Keratinocyte (primary cell): ENCODE results near the gene NAA16. TPM values are rescaled to one million over a fixed set of nuclear protein-coding genes. Genes with fewer than 3 reads are reported as not detected.
"Not testable (repeated sequence)": the region's sequence is repeated elsewhere in the genome, so short reads cannot be mapped to it uniquely, and the experiment has no call there.

Experiments
- DNase-seq: peaks from one replicate; pipeline ENCODE4 v3.0.0-alpha.2; 2011; ENCODE audit warnings: low read depth, missing footprints, low spot score
- FAIRE-seq: peaks from 2 replicates; lab custom pipeline; 2011; peaks lifted over from hg19 to GRCh38; lab: Jason Lieb, UNC
- H2AFZ ChIP-seq: 2 replicates; pipeline ENCODE4 v1.6.0; 2012; ENCODE audit warnings: low read length, control low read depth, inconsistent platforms; ENCODE audit not compliant: control insufficient read depth
- H3K27ac ChIP-seq: 2 replicates; pipeline ENCODE4 v1.5.1; 2011; ENCODE audit warnings: low read length; ENCODE audit not compliant: control insufficient read depth, insufficient read depth
- H3K27me3 ChIP-seq: 3 replicates; pipeline ENCODE4 v1.6.0; 2011; ENCODE audit warnings: low read length; ENCODE audit not compliant: control insufficient read depth, insufficient read depth; ENCODE audit errors: extremely low read depth
- H3K36me3 ChIP-seq, 2 experiments: 2 replicates in 1 of 2; 3 replicates in 1 of 2; pipeline ENCODE4 v1.5.1; 2011; ENCODE audit warnings: low read length in 2 of 2, mild to moderate bottlenecking in 1 of 2; ENCODE audit not compliant: control insufficient read depth in 2 of 2, insufficient read depth in 2 of 2; ENCODE audit errors: extremely low read depth in 1 of 2
- H3K4me1 ChIP-seq: 3 replicates; pipeline ENCODE4 v1.5.1; 2011; ENCODE audit warnings: low read length; ENCODE audit not compliant: control insufficient read depth, insufficient read depth; ENCODE audit errors: extremely low read depth
- H3K4me2 ChIP-seq: 3 replicates; pipeline ENCODE4 v1.6.0; 2011; ENCODE audit warnings: low read depth, low read length; ENCODE audit not compliant: control insufficient read depth, insufficient read depth; ENCODE audit errors: extremely low read depth
- H3K4me3 ChIP-seq, 3 experiments: fragments of 200-600 bp in 1 of 3; sonication (generic) in 1 of 3; 2 replicates in 2 of 3; 3 replicates in 1 of 3; pipeline ENCODE4 v1.5.1; 2011 to 2016; ENCODE audit warnings: low read length in 3 of 3, mild to moderate bottlenecking in 3 of 3, control low read depth in 2 of 3, inconsistent platforms in 1 of 3, low read depth in 1 of 3, mixed read lengths in 1 of 3, mixed run types in 1 of 3, moderate library complexity in 1 of 3; ENCODE audit not compliant: control insufficient read depth in 2 of 3, insufficient read depth in 2 of 3; ENCODE audit errors: extremely low read depth in 1 of 3
- H3K79me2 ChIP-seq: 2 replicates; pipeline ENCODE4 v1.6.0; 2012; ENCODE audit warnings: low read length; ENCODE audit not compliant: control insufficient read depth, insufficient read depth
- H3K9ac ChIP-seq: 3 replicates; pipeline ENCODE4 v1.6.0; 2011; ENCODE audit warnings: low read length; ENCODE audit not compliant: control insufficient read depth, insufficient read depth; ENCODE audit errors: extremely low read depth
- H3K9me1 ChIP-seq: 3 replicates; pipeline ENCODE4 v1.6.0; 2011; ENCODE audit warnings: low read length; ENCODE audit not compliant: control insufficient read depth, insufficient read depth; ENCODE audit errors: extremely low read depth
- H3K9me3 ChIP-seq: 2 replicates; pipeline ENCODE4 v1.5.1; 2012; ENCODE audit warnings: low read depth, low read length; ENCODE audit not compliant: control insufficient read depth
- H4K20me1 ChIP-seq: 3 replicates; pipeline ENCODE4 v1.6.0; 2011; ENCODE audit warnings: low read length; ENCODE audit not compliant: control insufficient read depth, insufficient read depth; ENCODE audit errors: extremely low read depth
- EZH2 ChIP-seq: IDR thresholded peaks from one replicate; pipeline ENCODE4 v1.6.1; 2012; ENCODE audit warnings: inconsistent platforms, mild to moderate bottlenecking, low read length, moderate library complexity
- dilution Hi-C: fragments of 300-500 bp; cut with MboI; formaldehyde crosslinking; loops from one replicate; pipeline ENCODE4 v1.7.0; 2020; ENCODE audit warnings: low sequenced_read_pairs; ENCODE audit not compliant: extremely low pct_ligation_motif_present
- polyA plus RNA-seq, 5 experiments: library from polyadenylated mRNA; depleted of rRNA in 3 of 5; stranded (reverse) in 3 of 5; stranded (forward) in 1 of 5; unstranded in 1 of 5; fragments of >200 nt; gene quantifications; 1 replicate in 1 of 5; 2 replicates in 3 of 5; 3 replicates in 1 of 5; pipeline versions ENCODE4 v1.2.1 to v1.2.3, GENCODE V29; 2011 to 2012; ENCODE audit warnings: missing spikeins in 2 of 5, low read depth in 1 of 5, low replicate concordance in 1 of 5
- small RNA-seq, 3 experiments: library from RNA; depleted of rRNA; stranded (forward); fragments of <200 nt; gene quantifications; one replicate each; pipeline ENCODE3, GENCODE V24; 2012; ENCODE audit warnings: low read depth in 3 of 3, low replicate concordance in 1 of 3; ENCODE audit not compliant: insufficient read length in 3 of 3
- TF ChIP-seq, protein P1 (sequence below), 3 experiments: IDR thresholded peaks in 1 of 3; conservative IDR thresholded peaks in 1 of 3; optimal IDR thresholded peaks in 1 of 3; 2 replicates in 2 of 3; 3 replicates in 1 of 3; pipeline versions ENCODE3 to v1.5.1; 2011; ENCODE audit warnings: low read length in 3 of 3, mild to moderate bottlenecking in 3 of 3, moderate library complexity in 2 of 3, control low read depth in 1 of 3, inconsistent platforms in 1 of 3; ENCODE audit not compliant: insufficient read depth in 2 of 3; ENCODE audit errors: extremely low read depth in 1 of 3

Gene NAA16
- polyA plus RNA-seq, 1 donor (not counting 4 experiments of a cell fraction or from before 2014, with no cell fraction given) = 12.0 TPM

DNA sequence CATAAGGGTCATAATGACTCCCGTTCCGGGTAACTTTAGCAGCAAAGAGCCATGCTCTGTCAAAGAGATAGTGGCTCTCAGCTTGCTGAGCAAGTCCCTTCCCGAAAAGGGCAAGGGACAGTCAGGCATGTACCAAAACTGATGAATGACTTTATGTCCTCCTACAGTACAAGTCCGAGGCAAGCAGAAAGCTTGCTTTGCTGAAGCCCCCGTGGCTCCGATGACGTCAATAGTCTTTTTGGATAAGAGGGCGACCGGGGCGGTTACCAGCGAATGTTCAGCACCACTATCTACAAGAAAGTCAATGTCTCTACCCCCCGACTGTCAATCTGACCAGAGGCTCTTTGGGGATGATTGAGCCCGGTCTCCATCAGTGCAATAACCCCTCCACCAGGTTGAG lies 112.2 kb downstream of the NAA16 start:
- H3K4me1 ChIP-seq, H4K20me1 ChIP-seq, H3K79me2 ChIP-seq, H3K4me3 ChIP-seq, H3K27ac ChIP-seq, H3K9me1 ChIP-seq, H3K4me2 ChIP-seq, DNase-seq, H3K27me3 ChIP-seq, dilution Hi-C loops, H3K36me3 ChIP-seq, FAIRE-seq, H2AFZ ChIP-seq, H3K9ac ChIP-seq, H3K9me3 ChIP-seq: not testable (repeated sequence)

- H3K79me2 ChIP-seq, H3K4me3 ChIP-seq, H3K9ac ChIP-seq, DNase-seq, H4K20me1 ChIP-seq, H3K36me3 ChIP-seq, H3K9me1 ChIP-seq, H3K4me1 ChIP-seq, H3K9me3 ChIP-seq, H3K4me2 ChIP-seq, H2AFZ ChIP-seq, H3K27ac ChIP-seq, FAIRE-seq, dilution Hi-C loops, H3K27me3 ChIP-seq: not testable (repeated sequence)
Observed at GRCh38 chr13:41424675-41425074, 113.6 kb downstream of the NAA16 start.

- Histone ChIP-seq H3K36me3 (no peaks in the 10 kb centered on the region), H3K9ac (no peak overlapping the region), H3K4me2 (no peak overlapping the region), H3K9me3 (no peaks in the 10 kb centered on the region), H3K27ac (no peak overlapping the region), H3K27me3 (peaks cover 3% of the 10 kb centered on the region), H3K79me2 (no peaks in the 10 kb centered on the region), H3K4me3 (no peak overlapping the region), H2AFZ (no peak overlapping the region), H3K4me1 (peaks cover 3% of the 10 kb centered on the region), H3K9me1 (no peaks in the 10 kb centered on the region), H4K20me1 (no peaks in the 10 kb centered on the region)
- no peak for TF ChIP-seq EZH2
- TF ChIP-seq, protein P1, sequence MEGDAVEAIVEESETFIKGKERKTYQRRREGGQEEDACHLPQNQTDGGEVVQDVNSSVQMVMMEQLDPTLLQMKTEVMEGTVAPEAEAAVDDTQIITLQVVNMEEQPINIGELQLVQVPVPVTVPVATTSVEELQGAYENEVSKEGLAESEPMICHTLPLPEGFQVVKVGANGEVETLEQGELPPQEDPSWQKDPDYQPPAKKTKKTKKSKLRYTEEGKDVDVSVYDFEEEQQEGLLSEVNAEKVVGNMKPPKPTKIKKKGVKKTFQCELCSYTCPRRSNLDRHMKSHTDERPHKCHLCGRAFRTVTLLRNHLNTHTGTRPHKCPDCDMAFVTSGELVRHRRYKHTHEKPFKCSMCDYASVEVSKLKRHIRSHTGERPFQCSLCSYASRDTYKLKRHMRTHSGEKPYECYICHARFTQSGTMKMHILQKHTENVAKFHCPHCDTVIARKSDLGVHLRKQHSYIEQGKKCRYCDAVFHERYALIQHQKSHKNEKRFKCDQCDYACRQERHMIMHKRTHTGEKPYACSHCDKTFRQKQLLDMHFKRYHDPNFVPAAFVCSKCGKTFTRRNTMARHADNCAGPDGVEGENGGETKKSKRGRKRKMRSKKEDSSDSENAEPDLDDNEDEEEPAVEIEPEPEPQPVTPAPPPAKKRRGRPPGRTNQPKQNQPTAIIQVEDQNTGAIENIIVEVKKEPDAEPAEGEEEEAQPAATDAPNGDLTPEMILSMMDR (optimal IDR thresholded peaks at IDR 0.05 in 1 of 3, IDR thresholded peaks at IDR 0.05 in 1 of 3, conservative IDR thresholded peaks at IDR 0.05 in 1 of 3; ENCODE audit: extremely low read depth in 1 of 3, insufficient read depth in 2 of 3, low read length in 3 of 3) = no peak
- DNase-seq = no peak
- dilution Hi-C loops = no loop called here
- FAIRE-seq = no peak
Observed at GRCh38 chr13:41426047-41426446, 115.0 kb downstream of the NAA16 start.

Small RNAs within 50 kb of the gene (small RNA-seq; reads per million reads assigned to genes)
- 0 reads per million in 3 experiments for gene RNU6-57P

Other genes starting within 250 kb of the NAA16 start
- 5.9 to 13.5 TPM (median 9.3 TPM) in 3 replicates for gene WBP4, start 249.8 kb upstream of the NAA16 start, polyA plus RNA-seq
- gene KBTBD6, start 178.5 kb upstream of the NAA16 start, polyA plus RNA-seq = 4.1 to 4.9 TPM (median 4.7 TPM) in 3 replicates
- gene KBTBD7, start 116.7 kb upstream of the NAA16 start, polyA plus RNA-seq = 2.8 to 3.4 TPM (median 3.2 TPM) in 3 replicates
- 9.1 to 16.9 TPM (median 12.1 TPM) in 3 replicates for gene MTRF1, start 47.7 kb upstream of the NAA16 start, polyA plus RNA-seq
- gene RGCC, start 146.3 kb downstream of the NAA16 start, polyA plus RNA-seq = 0.56 to 2.3 TPM (median 1.5 TPM) in 3 replicates